Suppressor macrophage treated with lipopolysaccharide for 4 hours (primary cell): ENCODE results near the gene RABGGTA.

Experiments used
- DNase-seq: peaks from one replicate; pipeline ENCODE4 v3.0.0-alpha.2; 2020

RABGGTA gene

DNA sequence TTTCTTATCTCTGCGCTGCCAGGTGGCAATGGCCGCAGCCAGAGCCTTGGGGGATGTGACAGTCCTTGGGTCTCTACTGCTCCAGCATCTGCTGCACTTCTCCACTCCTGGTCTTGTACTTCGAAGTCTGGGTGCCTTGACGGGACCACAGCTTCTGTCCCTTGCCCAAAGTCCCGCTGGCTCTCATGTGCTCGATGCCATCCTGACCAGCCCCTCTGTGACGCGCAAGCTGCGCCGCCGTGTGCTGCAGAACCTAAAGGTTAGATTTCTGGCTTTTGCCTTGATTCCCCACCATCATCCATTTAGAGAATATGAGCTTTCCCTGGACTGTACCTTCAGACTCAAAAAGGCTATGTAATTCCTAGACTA, 32.6 kb upstream of the RABGGTA start:
- no peak for DNase-seq

DNA sequence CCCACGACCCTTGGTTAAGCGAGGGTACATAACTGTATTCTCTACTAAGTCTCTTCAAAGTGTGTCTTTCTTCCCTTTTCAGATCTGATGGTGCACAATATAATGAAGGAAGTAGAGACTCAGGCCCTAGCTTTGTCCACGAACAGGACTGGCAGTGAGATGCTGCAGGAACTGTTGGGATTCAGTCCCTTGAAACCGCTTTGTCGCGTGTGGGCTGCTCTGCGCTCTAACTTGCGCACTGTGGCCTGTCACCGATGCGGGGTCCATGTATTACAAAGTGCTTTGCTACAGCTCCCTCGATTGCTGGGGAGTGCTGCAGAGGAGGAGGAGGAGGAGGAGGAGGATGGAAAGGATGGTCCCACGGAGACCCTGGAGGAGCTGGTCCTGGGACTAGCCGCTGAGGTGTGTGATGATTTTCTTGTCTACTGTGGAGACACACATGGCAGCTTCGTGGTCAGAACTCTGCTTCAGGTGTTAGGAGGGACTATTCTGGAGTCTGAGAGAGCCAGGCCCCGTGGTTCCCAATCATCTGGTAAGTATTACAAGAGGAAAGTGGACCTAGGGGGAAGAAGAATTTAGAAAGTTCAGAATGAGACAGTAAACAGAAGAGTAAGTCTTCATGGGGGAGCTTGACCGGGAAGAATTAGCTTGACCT, 29.1 kb upstream of the RABGGTA start:
- no peak for DNase-seq

DNA sequence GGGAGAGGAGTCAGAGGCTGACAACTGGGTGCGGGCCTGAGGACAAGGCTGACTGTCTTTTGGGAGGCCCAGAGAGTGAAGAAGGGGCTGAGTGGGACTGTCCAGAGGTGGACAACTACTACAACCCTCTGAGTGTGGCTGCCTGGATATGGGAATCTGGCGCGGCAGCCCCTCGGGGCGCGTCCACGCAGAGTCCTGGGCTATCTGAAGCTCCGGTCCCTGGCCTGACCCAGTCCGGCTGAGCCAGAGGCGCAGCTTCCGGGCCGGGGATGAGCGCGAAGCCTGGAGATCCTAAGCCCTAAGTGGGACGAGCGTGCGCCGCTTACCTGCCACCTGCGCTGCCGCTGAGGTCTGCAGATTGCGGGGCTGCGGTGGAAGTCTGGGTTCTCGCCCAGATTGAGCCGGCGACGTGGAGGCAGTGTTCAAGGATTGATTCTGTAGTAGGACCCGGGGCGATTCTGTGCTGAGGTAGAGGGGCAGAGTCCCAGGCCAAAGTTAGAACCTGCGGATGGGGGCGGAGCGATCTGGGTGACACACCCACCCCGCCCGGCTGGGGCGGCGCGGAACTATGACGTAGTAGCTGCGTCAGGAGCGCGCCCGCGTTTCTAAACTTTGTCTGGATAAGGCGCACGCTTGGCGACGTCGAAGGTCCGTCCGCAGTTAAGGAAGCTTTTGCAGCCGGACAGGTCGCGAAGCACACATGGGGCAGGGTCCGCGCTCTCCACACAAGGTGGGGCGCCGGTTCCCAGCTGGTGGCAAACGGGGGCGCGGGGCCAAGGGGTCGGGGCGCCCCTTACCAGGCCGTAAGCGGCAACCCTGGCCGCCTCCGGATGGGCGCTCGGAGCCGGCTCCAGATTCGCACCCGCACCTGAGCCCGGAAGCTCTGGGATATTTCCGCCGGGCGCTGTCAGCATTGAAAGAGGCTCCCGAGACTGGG, 28.1 kb upstream of the RABGGTA start, which contains the start of the genes DHRS1 and NOP9:
Gene DHRS1 (minus strand): TSS at position 526 of the 937 bp plus-strand sequence. CDS start 674 bp downstream, outside the sequence.
Gene NOP9 (plus strand): TSS at position 596 of the 937 bp plus-strand sequence. CDS start 105 bp downstream, at position 701.
- DNase-seq = peak; percentile 95

DNA sequence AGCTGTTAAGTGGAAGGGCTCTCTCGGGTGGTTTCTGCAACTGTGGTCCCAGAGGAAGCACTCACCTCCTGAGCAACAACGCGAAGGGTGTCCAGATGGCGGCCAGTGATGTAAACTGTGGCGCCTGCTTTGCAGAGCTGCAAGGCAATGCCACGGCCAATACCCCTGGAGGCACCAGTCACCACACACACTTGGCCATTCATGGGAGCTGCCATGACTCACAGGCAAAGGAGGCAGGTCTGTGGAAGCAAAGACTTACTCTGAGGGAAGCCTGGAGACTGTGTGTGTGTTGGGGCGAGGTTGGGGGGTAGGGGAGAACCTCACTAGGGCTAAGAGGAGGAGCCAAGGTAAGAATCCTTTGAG, 27.5 kb upstream of the RABGGTA start:
- DNase-seq = peak; percentile 41

DNA sequence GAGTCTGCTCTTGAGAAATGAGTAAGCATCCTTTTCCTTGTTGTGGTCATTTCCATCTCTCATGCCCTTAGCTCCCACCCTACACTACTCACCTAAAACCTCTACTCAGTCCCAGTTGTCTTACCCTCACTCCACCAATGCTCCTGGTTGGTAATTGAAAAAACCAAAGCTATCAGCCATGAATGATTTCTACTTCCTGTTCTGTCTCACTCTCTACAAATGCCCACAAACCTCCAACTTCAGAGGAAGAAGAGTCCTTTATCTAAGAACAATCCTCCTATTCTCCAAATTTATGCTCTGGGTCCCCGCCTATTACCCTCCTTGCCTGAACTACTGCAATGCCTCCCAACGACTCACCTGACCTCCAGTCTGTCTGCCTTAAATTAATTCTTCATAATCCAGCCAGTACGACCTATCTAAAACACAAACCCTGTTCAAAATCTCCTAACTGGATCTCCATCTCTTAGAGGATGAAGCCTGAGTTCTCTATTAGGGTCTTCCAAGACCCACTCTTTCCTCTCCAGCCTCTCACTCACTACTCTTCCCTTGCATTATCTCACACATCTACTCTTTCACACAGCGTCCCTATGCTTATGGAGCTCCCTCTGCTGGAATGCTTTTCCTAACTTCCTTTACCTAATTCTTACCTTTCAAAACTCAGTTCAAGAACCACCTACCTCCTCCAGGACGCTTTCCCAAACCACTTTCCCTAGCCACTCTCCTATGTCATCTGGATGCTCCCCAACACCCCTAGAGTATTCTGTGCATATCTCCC, 26.0 kb upstream of the RABGGTA start:
- DNase-seq = peak; percentile 27

DNA sequence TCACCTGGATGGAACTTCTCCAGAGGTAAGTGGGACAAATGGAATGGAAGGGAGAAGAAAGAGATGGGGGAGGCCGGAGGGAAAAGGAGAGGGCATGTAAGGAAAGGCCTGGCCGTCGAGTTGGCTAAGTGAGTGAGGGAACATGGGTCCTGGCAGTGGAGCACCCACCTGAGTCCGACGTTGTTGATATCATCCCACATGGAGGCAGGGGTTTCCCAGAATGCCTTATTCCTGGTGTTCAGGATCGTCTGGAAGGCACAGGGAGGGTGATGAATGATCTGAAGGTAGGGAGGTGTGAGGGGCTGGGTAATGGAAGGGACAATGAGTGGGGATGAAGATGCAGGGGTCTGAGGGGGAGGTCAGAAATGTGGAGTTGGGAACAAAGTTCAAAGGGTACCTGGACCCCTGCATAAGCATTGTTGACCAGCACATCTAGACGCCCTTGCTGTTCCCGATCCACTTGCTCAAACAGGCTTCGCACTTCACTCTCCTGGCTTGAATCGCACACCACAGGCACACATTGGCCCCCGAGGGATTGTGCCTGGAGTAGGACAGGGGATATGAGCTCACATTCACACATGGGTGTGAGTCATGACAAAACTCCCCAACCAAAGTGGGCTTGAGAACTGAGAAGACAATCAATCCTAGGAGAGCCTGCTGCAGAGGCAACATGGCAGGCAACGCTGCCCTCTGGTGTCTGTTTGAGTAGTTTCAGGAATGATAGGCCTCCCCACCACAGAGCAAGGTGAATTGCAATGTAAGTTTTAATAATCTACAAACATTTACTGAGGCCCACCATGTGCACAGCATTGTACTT, 25.2 kb upstream of the RABGGTA start:
- DNase-seq = peak; percentile 93

DNA sequence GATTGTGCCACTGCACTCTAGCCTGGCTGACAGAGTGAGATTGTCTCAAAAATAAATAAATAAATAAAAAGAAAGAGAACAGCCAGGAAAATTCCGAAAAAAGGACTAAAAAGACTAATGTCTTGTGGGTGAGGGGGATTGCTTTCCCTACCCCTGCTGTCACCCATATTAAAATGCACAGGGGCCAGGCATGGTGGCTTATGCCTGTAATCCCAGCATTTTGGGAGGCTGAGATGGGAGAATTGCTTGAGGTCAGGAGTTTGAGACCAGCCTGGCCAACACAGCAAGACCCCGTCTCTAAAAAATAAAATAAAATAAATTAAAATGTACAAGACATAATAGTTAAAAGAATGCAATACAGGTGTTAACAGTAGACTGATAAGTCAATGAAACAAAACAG, 22.1 kb upstream of the RABGGTA start:
- no peak for DNase-seq

DNA sequence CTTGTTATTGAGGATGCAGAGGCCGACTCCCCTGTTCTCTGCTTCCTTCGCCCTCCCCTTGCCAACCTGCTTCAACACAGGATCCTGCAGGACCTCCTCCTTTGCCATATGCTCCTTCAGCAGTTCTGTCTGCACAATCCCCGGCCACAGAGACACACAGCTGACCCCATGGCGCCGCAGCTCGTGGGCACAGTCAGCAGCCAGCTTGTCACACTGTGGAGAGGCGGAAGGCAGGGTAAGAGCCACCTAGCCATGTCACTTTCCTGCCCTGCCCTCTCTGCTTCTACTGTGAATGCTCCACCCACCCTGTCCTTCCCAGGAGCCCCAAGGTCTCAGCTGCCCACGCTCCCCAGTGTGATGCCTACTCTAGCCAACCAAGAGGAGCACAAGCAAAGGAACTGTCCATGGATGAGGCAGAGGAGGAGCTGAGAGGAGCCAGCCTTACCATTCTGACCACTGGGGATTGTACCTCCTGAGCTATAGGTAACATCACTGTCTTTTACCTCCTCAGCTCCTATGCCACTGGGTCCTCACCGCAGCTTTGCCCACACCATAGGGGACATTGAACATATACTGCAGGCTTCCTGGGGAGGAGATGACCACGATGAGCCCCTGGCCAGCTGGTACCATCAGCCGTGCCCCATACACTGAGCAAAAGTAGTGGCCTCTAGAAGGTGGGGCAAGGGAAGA, 20.9 kb upstream of the RABGGTA start:
- DNase-seq = no peak

DNA sequence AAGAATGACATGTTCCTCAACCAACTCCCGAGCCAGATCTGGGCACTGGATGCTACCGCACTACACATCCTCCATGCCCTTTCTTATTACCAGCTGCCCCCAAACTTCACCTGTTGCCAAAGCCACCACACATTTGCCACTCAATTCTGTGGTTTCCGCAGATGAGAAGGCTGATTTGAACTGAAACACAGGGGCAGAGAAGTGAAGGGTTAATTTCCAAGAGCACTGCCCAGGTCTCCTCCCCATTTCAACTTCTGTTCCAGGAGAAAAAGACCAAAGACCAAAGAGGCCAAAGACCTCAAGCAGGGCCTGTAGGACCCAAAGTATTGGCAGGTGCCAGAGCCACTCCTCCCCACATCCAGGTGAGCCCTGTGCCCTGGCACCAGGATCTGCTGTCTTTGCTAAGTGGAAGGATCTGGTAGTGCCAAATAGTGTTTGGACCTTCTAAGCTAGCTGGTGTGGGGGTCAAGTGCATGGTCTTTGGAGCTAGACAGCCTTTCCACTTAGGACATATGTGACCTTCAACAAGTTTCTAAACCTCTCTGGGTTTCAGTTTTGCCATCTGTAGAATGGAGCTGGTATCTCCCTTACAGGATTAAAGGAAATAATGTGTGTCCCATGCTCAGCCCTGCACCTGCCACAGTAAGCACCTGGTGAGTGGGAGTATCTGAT, 20.2 kb upstream of the RABGGTA start:
- no peak for DNase-seq

DNA sequence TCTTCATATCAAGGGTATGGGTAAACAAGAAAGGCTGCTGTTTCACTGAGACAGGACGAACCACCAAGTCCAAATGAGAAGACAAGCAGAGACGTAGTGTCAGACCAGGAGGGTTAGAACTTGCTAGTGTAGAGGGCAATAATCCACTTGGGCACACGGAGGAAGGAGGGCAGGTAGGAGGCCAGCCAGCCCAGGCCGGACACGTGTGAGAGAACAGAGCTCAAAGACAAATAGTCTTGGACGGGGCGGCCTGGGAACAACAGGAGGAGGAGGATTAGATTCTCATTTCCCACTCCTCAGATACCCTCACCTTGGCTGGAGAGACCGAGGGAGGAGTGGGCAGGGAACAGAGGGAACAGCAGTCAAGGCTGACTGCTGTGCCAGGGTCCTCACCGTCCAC, 19.3 kb upstream of the RABGGTA start:
- no peak for DNase-seq

DNA sequence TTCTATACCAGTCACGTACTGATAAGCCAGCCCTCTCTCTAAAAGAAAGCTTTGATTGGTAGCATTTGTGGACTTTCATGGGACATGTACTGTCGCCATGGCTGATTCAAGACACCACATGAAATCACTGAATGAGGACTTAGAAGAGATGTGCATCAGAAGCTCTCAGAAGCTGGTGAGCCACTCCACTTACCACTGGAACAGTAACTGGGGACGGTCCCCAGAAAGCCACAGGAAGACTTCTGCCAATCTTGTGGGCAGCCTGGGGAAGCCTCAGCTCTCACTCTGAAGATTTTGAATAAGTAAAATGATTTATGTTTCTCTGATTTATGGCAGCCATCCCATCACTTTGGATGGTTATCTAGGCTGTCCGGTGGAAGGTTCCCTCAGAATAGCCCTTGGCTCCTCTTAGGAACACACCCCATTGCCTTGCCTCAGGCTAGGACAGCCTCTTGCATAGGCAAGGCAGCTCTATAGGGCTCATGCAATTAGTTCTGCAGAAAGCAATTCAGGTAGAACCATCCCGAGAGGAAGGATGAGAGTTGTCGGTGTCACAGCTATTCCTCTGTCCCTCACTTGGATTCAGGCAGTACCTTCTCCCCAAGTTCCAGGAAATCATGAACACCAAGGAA, 18.4 kb upstream of the RABGGTA start:
- no peak for DNase-seq

DNA sequence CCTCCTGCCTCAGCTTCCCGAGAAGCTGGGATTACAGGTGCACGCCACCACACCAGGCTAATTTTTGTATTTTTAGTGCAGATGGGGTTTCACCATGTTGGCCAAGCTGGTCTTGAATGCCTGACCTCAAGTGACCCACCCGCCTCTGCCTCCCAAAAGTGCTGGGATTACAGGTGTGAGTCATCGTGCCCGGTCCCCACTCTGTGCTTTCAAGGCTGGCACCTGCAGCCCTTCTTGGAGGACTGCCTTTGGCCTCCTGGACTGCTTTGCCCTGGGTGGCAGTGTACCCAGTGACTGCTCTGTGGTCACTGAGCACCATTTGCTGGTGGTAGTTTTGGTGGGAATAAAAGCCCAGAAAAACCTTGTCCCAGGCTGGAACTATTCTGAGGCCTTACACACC, 15.6 kb upstream of the RABGGTA start:
- DNase-seq = no peak

DNA sequence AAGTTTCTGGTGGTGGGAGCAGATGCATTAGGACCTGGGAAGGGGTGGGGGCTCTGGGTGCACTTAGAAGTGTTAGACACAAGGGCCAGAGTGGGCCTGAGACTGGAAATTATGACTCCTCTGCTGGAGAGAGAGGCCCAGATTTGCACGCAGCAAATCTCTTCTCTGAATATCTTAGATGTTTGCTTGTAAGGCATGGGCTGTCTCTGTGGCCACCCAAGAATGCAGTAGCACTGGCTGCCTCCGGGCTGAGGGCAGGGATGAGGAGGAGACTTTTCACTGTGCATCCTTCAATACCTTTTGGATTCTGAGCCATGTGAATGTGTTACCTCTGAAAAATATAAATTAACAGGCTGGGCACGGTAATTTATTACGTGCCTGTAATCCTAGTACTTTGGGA, 14.0 kb upstream of the RABGGTA start:
- DNase-seq = no peak

DNA sequence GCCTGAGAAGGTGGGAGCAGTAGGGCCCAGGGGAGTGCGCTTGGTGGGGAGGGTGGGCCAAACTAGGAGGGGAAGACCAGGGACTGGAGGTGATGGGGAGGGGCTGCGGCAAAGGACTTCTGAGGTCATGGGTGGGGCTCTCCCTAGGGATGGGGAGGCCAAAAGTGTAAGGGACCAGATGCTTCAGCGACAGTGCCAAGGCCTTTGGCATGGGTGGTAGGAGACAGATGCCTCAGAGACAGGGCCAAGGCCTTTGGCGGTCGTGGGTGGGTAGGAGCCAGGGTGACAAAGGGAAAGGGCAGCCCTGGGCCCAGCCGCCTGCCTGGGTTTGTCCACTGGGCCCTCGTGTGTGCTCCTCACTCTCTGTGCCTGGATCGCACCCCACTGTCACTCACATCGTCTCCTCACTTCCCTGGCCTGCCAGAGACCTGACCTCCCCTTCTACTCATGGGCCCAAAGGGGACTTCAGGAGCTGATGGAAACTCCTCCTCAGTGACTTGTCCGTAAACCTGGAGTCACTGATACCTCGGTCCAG, 13.2 kb upstream of the RABGGTA start:
- DNase-seq = no peak

DNA sequence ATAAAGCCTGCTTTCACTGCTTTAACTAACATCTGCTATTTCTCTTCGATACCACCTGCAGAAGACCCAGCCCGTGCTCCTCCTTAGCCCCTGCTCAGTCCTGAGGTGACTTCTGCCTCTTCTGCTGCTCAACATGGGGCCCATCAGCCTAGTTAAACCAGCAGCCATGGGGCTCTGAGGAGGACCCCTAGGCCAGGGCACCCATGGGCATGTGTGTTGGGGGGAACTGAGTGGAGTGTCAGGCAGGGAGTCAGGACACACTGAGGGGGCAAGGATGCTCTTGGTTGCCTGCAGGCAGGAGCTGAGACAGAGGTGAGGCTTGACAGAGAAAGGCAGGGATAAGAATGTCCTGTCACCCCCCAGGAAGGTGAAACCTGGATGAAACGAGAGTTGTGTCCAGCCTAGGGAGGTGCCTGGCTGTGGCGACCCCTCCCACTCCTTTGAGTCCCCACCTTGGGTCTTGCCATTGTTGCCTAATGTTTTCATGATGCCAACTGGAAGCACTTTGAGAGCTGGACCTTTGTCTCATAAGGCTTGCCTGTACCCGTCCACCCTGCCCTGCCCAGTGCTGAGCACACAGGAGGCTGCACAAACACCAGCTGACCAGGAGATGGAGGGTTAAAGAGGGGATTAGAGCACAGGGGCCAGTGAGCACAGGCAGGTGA, 12.5 kb upstream of the RABGGTA start:
- no peak for DNase-seq

DNA sequence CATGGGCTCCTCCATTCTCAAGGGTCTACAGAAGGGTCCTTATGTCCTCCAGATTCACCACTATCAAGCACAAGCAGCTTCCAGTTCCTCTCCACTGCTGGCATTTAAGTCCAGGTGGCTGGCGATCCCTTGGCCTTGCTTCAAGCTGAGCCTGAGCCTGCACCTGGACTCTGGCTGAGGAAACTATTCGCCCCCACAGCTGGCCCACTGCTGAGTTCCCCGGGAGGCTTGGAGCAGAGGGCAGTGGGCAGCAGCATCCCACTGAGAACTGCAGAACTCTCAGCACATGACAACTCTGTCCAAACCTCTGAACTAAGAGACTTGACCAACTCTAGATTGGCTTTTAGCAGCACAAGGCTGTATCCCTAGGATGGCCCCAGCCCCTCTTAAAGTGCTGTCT, 11.3 kb upstream of the RABGGTA start:
- no peak for DNase-seq

DNA sequence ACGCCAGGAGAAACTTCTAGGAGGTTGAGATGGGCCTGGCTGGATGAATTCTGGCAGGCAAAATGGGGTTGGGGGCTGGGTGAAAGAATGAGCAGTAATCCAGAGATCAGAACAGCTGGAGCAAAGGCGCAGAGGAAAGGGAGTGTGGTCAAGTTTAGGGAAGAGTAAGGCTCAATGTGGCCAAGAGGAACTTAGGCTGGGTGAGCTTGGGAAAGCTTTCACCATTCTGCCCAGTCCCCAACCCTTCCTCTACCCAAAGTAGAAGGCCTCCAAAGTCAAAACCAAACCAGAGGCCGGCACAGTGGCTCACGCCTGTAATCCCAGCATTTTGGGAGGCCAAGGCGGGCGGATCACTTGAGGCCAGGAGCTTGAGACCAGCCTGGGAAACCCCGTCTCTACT, 10.2 kb upstream of the RABGGTA start:
- DNase-seq = peak; percentile 36

DNA sequence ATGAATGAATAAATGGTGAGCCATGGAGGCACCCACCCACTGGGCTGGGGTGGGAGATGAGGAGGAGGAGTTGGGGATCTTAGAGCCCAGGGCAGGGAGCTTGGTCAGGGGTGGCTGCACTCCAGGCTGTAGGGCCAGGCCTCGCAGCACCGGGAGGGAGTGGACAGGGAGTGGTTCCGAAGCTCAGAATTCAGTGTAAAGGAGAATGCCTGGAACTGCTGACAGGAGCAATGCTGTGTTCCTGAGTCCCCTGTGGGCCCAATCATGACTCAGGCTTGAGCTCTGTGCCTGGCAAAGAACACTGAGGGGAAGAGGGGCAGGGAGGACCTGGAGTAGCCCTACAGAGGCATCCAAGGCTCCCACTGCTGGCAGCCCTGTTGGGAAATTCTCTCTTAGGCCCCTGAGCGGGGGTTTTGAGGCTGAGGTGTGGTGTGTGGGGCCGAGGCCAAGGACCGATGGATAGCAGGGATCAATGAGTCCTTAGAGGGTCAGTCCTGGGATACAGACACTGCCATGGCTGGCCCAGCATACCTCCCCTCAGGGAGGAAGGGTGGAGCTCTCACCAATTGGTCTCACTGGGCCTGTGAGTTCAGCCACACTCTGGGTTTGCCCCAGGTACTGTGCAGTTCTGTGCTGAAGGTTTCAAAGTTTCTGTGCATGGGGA, 9.5 kb upstream of the RABGGTA start:
- no peak for DNase-seq
